Measurements from ENCODE around the gene SORL1.

Gene SORL1

DNA sequence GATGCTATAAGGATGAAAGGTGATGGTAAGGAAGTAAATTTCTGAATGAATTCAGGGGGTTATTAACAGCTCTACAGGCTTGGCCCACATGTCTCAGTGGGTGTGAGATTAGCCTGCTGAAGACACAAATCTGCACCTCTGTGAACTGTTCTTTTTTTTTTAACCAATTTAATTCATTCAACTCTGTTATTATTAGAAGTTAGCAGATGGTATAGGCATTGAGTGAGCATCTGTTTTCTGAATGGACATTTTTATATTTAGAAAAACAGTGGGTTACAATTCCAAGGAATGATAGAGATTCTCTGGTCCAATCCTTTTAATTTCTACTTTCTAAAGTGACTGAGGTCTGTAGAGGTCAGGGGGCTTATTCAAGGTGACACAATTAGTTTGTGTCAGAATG, 122.7 kb downstream of the SORL1 start:
- Histone ChIP-seq H3K27ac (ENCODE audit: low read length) (no peak overlapping the region), H3K9me3 (ENCODE audit: control insufficient read depth in 1 of 2, low read length in 2 of 2) (peaks cover 0 to under 1% of the 10 kb centered on the region in 2 donors), H3K4me1 (ENCODE audit: control insufficient read depth in 1 of 2, insufficient read depth in 2 of 2, low read length in 2 of 2) (peaks cover 4 to 8% of the 10 kb centered on the region in 2 donors), H3K27me3 (ENCODE audit: low read depth, low read length) (no peaks in the 10 kb centered on the region), H3K36me3 (ENCODE audit: control insufficient read depth in 1 of 2, insufficient read depth in 2 of 2, low read length in 2 of 2) (no peaks in the 10 kb centered on the region), H3K4me3 (ENCODE audit: low read depth in 1 of 2, low read length in 2 of 2) (no peak overlapping the region)

GRCh38 chr11:121575250-121575962, 123.3 kb downstream of the SORL1 start:
- Histone ChIP-seq H3K27me3 (ENCODE audit: low read depth, low read length) (no peaks in the 10 kb centered on the region), H3K36me3 (ENCODE audit: control insufficient read depth in 1 of 2, insufficient read depth in 2 of 2, low read length in 2 of 2) (no peaks in the 10 kb centered on the region), H3K4me3 (ENCODE audit: low read depth in 1 of 2, low read length in 2 of 2) (no peak overlapping the region), H3K27ac (ENCODE audit: low read length) (no peak overlapping the region), H3K4me1 (ENCODE audit: control insufficient read depth in 1 of 2, insufficient read depth in 2 of 2, low read length in 2 of 2) (peaks cover 4 to 8% of the 10 kb centered on the region in 2 donors), H3K9me3 (ENCODE audit: control insufficient read depth in 1 of 2, low read length in 2 of 2) (peaks cover 0 to 5% of the 10 kb centered on the region in 2 donors)

GRCh38 chr11:121575963-121576290, 123.8 kb downstream of the SORL1 start:
- peaks cover 0 to 5% of the 10 kb centered on the region in 2 donors for H3K9me3 ChIP-seq (ENCODE audit: control insufficient read depth in 1 of 2, low read length in 2 of 2)
- H3K4me1 ChIP-seq (ENCODE audit: control insufficient read depth in 1 of 2, insufficient read depth in 2 of 2, low read length in 2 of 2) = peaks cover 4 to 8% of the 10 kb centered on the region in 2 donors
- H3K27me3 ChIP-seq (ENCODE audit: low read depth, low read length) = no peaks in the 10 kb centered on the region
- H3K36me3 ChIP-seq (ENCODE audit: control insufficient read depth in 1 of 2, insufficient read depth in 2 of 2, low read length in 2 of 2) = no peaks in the 10 kb centered on the region
- no peak overlapping the region for H3K27ac ChIP-seq (ENCODE audit: low read length)
- no peak overlapping the region for H3K4me3 ChIP-seq (ENCODE audit: low read depth in 1 of 2, low read length in 2 of 2)

GRCh38 chr11:121576531-121576930, 124.4 kb downstream of the SORL1 start:
- no peak overlapping the region for H3K4me3 ChIP-seq (ENCODE audit: low read depth in 1 of 2, low read length in 2 of 2)
- H3K27me3 ChIP-seq (ENCODE audit: low read depth, low read length) = no peaks in the 10 kb centered on the region
- no peaks in the 10 kb centered on the region for H3K36me3 ChIP-seq (ENCODE audit: control insufficient read depth in 1 of 2, insufficient read depth in 2 of 2, low read length in 2 of 2)
- H3K27ac ChIP-seq (ENCODE audit: low read length) = no peak overlapping the region
- H3K9me3 ChIP-seq (ENCODE audit: control insufficient read depth in 1 of 2, low read length in 2 of 2) = peaks cover 0 to 5% of the 10 kb centered on the region in 2 donors
- peaks cover 4 to 8% of the 10 kb centered on the region in 2 donors for H3K4me1 ChIP-seq (ENCODE audit: control insufficient read depth in 1 of 2, insufficient read depth in 2 of 2, low read length in 2 of 2)

DNA sequence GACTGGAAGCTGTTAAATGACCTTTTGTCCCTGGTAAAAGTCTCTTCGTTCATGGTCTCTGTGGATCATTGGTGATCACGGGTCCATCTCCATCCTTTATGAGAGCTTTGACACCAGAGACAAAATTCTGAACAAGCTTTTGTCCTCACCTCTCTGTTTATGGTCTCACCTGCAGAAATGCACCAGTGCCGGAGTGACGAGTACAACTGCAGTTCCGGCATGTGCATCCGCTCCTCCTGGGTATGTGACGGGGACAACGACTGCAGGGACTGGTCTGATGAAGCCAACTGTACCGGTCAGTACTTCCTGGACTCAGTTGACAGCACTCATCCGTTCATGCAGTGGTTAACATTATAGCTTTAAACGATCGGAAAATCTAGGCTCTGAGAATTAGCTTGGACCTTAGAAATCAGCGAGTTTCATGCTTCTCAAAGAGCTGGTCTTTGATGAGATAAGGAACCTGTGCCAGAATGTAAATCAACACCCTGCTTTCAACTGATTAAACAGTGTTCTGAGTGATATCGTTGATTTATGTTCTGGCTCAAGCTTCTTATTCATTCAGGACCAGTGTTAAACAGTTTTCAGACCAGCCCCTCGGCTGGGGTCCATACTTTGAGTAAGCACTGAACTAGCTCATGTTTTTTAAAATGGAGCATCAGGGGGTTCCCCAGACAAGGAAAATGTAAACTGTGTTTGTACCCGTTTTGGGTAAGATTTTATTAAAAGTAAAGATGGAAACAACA, 125.2 kb downstream of the SORL1 start:
- Histone ChIP-seq H3K4me3 (ENCODE audit: low read depth in 1 of 2, low read length in 2 of 2) (no peak overlapping the region), H3K9me3 (ENCODE audit: control insufficient read depth in 1 of 2, low read length in 2 of 2) (peaks cover 0 to 5% of the 10 kb centered on the region in 2 donors), H3K27ac (ENCODE audit: low read length) (no peak overlapping the region), H3K4me1 (ENCODE audit: control insufficient read depth in 1 of 2, insufficient read depth in 2 of 2, low read length in 2 of 2) (peaks cover 4 to 8% of the 10 kb centered on the region in 2 donors), H3K27me3 (ENCODE audit: low read depth, low read length) (no peaks in the 10 kb centered on the region), H3K36me3 (ENCODE audit: control insufficient read depth in 1 of 2, insufficient read depth in 2 of 2, low read length in 2 of 2) (no peaks in the 10 kb centered on the region)

DNA sequence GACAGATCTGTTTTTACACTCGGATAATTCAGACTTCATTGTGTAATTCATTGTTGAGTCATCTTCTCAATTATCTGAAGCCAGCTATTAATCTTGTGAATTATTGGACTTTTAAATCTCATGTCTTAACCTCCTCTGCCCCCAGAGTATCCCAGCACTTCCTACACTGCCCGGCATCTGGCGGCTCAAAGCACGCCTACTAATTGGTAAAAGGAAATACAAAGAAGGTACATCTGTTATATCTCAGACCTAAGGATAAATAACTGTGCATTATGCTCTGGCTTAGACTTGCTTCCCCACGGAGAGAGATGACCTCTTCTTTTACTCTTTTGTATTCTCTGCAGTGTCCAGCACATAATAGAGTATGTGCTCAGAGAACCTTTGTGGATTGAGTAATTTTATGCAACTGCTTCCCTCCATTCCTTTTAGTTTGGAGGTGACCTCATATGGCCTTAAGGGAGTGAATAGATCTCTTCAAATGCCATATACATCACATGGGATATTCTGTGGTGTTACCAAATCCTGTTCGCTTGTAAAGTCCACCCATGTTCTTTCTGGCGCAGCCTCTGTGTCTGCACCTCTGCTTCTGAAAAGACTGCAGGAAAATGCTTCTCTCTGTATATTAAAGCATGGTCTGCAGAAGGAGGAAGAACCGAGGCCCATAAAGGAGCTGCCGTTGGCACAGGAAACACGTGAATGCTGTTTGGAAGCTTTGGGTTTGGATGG, 126.3 kb downstream of the SORL1 start:
- Histone ChIP-seq H3K27ac (ENCODE audit: low read length) (no peak overlapping the region), H3K4me1 (ENCODE audit: control insufficient read depth in 1 of 2, insufficient read depth in 2 of 2, low read length in 2 of 2) (peaks cover 4 to 8% of the 10 kb centered on the region in 2 donors), H3K36me3 (ENCODE audit: control insufficient read depth in 1 of 2, insufficient read depth in 2 of 2, low read length in 2 of 2) (no peaks in the 10 kb centered on the region)

GRCh38 chr11:121580154-121580553, 128.0 kb downstream of the SORL1 start:
- no peaks in the 10 kb centered on the region for H3K27me3 ChIP-seq (ENCODE audit: low read depth, low read length)
- H3K36me3 ChIP-seq (ENCODE audit: control insufficient read depth in 1 of 2, insufficient read depth in 2 of 2, low read length in 2 of 2) = no peaks in the 10 kb centered on the region
- peaks cover 0 to 5% of the 10 kb centered on the region in 2 donors for H3K9me3 ChIP-seq (ENCODE audit: control insufficient read depth in 1 of 2, low read length in 2 of 2)

More for the DNA sequence above, 126.3 kb downstream of the SORL1 start:
- peaks cover 0 to 5% of the 10 kb centered on the region in 2 donors for H3K9me3 ChIP-seq (ENCODE audit: control insufficient read depth in 1 of 2, low read length in 2 of 2)
- no peak overlapping the region for H3K4me3 ChIP-seq (ENCODE audit: low read depth in 1 of 2, low read length in 2 of 2)
- H3K27me3 ChIP-seq (ENCODE audit: low read depth, low read length) = no peaks in the 10 kb centered on the region

DNA sequence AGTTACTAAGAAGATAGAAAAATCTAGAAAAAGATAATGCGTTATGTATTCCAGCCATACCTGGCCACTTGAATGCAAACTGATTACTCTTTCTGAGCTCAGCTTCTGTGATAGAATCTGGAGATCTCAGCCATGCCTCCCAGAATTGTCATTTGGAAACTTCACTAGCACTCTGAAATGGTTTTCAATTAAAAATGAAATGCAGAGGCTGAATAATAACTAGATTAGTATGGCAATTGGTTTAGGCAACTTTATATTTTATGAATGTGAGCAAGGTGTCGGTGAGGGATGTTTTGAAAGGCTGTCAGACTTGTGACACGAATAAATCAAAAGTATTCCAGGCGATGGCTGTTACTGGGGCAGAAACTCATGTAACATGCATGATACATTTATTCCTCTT, 129.5 kb downstream of the SORL1 start:
- Histone ChIP-seq H3K4me1 (ENCODE audit: control insufficient read depth in 1 of 2, insufficient read depth in 2 of 2, low read length in 2 of 2) (no peaks in the 10 kb centered on the region), H3K4me3 (ENCODE audit: low read depth in 1 of 2, low read length in 2 of 2) (no peak overlapping the region), H3K36me3 (ENCODE audit: control insufficient read depth in 1 of 2, insufficient read depth in 2 of 2, low read length in 2 of 2) (peaks cover 0 to 4% of the 10 kb centered on the region in 2 donors), H3K9me3 (ENCODE audit: control insufficient read depth in 1 of 2, low read length in 2 of 2) (peaks cover 0 to 5% of the 10 kb centered on the region in 2 donors), H3K27ac (ENCODE audit: low read length) (no peak overlapping the region), H3K27me3 (ENCODE audit: low read depth, low read length) (no peaks in the 10 kb centered on the region)

More at GRCh38 chr11:121580154-121580553, 128.0 kb downstream of the SORL1 start:
- Histone ChIP-seq H3K4me3 (ENCODE audit: low read depth in 1 of 2, low read length in 2 of 2) (no peak overlapping the region), H3K27ac (ENCODE audit: low read length) (no peak overlapping the region), H3K4me1 (ENCODE audit: control insufficient read depth in 1 of 2, insufficient read depth in 2 of 2, low read length in 2 of 2) (peaks cover 4 to 8% of the 10 kb centered on the region in 2 donors)

- Histone ChIP-seq H3K4me3 (ENCODE audit: low read depth in 1 of 2, low read length in 2 of 2) (no peak overlapping the region), H3K27ac (ENCODE audit: low read length) (no peak overlapping the region), H3K27me3 (ENCODE audit: low read depth, low read length) (no peaks in the 10 kb centered on the region), H3K9me3 (ENCODE audit: control insufficient read depth in 1 of 2, low read length in 2 of 2) (peaks cover 0 to 5% of the 10 kb centered on the region in 2 donors), H3K36me3 (ENCODE audit: control insufficient read depth in 1 of 2, insufficient read depth in 2 of 2, low read length in 2 of 2) (peaks cover 0 to 4% of the 10 kb centered on the region in 2 donors), H3K4me1 (ENCODE audit: control insufficient read depth in 1 of 2, insufficient read depth in 2 of 2, low read length in 2 of 2) (no peaks in the 10 kb centered on the region)
Measured at GRCh38 chr11:121582296-121582695, 130.2 kb downstream of the SORL1 start.

- no peak overlapping the region for H3K27ac ChIP-seq (ENCODE audit: low read length)
- peaks cover 0 to 4% of the 10 kb centered on the region in 2 donors for H3K36me3 ChIP-seq (ENCODE audit: control insufficient read depth in 1 of 2, insufficient read depth in 2 of 2, low read length in 2 of 2)
- peaks cover 0 to 5% of the 10 kb centered on the region in 2 donors for H3K9me3 ChIP-seq (ENCODE audit: control insufficient read depth in 1 of 2, low read length in 2 of 2)
- no peaks in the 10 kb centered on the region for H3K27me3 ChIP-seq (ENCODE audit: low read depth, low read length)
- no peak overlapping the region for H3K4me3 ChIP-seq (ENCODE audit: low read depth in 1 of 2, low read length in 2 of 2)
- no peaks in the 10 kb centered on the region for H3K4me1 ChIP-seq (ENCODE audit: control insufficient read depth in 1 of 2, insufficient read depth in 2 of 2, low read length in 2 of 2)
Measured at GRCh38 chr11:121583825-121584224, 131.7 kb downstream of the SORL1 start.

DNA sequence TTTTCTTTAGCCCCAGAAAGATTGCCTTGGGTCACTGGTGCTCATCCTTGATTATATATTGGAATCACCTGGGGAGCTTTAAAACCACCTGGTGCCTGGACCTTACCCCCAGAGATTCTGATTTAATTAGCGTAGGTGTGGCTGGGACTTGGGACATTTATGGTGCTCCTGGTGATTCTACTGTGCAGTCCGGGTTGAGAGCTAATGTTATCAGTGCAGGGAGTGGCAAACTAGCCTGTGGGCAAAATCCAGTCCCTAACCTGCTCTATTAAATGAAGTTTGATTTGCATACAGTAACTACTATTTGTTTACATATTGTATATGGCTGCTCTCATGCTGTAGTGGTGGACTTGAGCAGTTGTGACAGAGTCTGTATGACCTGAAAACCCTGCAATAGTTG, 134.6 kb downstream of the SORL1 start:
- Histone ChIP-seq H3K4me3 (ENCODE audit: low read depth in 1 of 2, low read length in 2 of 2) (no peak overlapping the region), H3K4me1 (ENCODE audit: control insufficient read depth in 1 of 2, insufficient read depth in 2 of 2, low read length in 2 of 2) (no peaks in the 10 kb centered on the region), H3K9me3 (ENCODE audit: control insufficient read depth in 1 of 2, low read length in 2 of 2) (no peaks in the 10 kb centered on the region), H3K36me3 (ENCODE audit: control insufficient read depth in 1 of 2, insufficient read depth in 2 of 2, low read length in 2 of 2) (peaks cover 0 to 4% of the 10 kb centered on the region in 2 donors), H3K27me3 (ENCODE audit: low read depth, low read length) (no peaks in the 10 kb centered on the region), H3K27ac (ENCODE audit: low read length) (peak overlapping the region; percentile 21)
